ENCODE measurements around the gene CLCN3. TPM values are rescaled to one million over a fixed set of nuclear protein-coding genes. Genes with fewer than 3 reads are reported as not detected.
A peak's percentile ranks its signal among the peaks of the same experiment; 100 is the strongest.

The CLCN3 gene
- total and polyA plus RNA-seq, 2 of the 13 experiments (the other 11 are each of a cell fraction or from before 2014, with no cell fraction given) = 13.6 to 23.7 TPM

GRCh38 chr4:169619518-169619957 is 840 bp upstream of the CLCN3 start:
- TSS peak; percentile 98 for BruUV-seq (replicated peaks)
- CTCF ChIA-PET (ENCODE audit: low intra/inter-chr PET ratio, low total read pairs) = no interaction called here
- H3K4me2 ChIP-seq (ENCODE audit: low read depth, low read length) = peak overlapping the region; percentile 96
- H3K79me2 ChIP-seq (ENCODE audit: insufficient read depth, low read length) = peaks cover 37% of the 10 kb centered on the region
- peaks cover 56% of the 10 kb centered on the region for H3K4me1 ChIP-seq (ENCODE audit: insufficient read depth, low read length)
- peak overlapping the region; percentile 96 for H3K9ac ChIP-seq (ENCODE audit: insufficient read depth, low read depth, low read length)
- DNase-seq (ENCODE audit: low spot score) (peak; percentile 64), ATAC-seq (peak; percentile 74), FAIRE-seq (peak; percentile 48)
- H4K20me1 ChIP-seq (ENCODE audit: insufficient read depth, low read length) = no peaks in the 10 kb centered on the region; the same call in 1 of the 2 replicates
- H2AFZ ChIP-seq (ENCODE audit: low read length) = peak overlapping the region; percentile 32
- in situ Hi-C loops (cut with HindIII; ENCODE audit: extremely low pct_ligation_motif_present, low pct_unique_long_range_greater_than_20kb) = loop anchor here (10.0 to 25.0 kb wide), 2 partner anchors 95 to 468 kb away; partner anchors contain the start of gene AADAT
- H3K4me3 ChIP-seq (replicated peaks in 1 of 3; ENCODE audit: insufficient read depth in 1 of 3, low read depth in 2 of 3, low read length in 3 of 3) = peak overlapping the region; percentile 79 to 84 (median 80)
- POLR2A ChIA-PET = interaction anchor here (0.7 to 1.7 kb wide), 5 partner anchors 8 to 407 kb away, joined by 3 to 10 read pairs (median 4); partner anchors contain the start of gene MFAP3L
- no peaks in the 10 kb centered on the region for H3K9me3 ChIP-seq (ENCODE audit: low read length)
- WGBS (ENCODE audit: low lambda C conversion rate) = 1% methylated on average over 10 of the region's 12 CpGs
- H3K36me3 ChIP-seq (replicated peaks in 1 of 2; ENCODE audit: control insufficient read depth in 1 of 2, insufficient read depth in 2 of 2, low read length in 2 of 2) = no peaks in the 10 kb centered on the region
- H3K27ac ChIP-seq (ENCODE audit: extremely low read length, insufficient read depth, low read length) = peak overlapping the region; percentile 86
- intact Hi-C loops (cut with micrococcal nuclease; ENCODE audit: unreplicated experiment) = loop anchor here (10.0 kb wide), 1 partner anchor 465 kb away; the partner anchor contains the start of gene AADAT
- H3K27me3 ChIP-seq (ENCODE audit: control insufficient read depth in 1 of 2, insufficient read depth in 2 of 2, low read length in 2 of 2) = no peaks in the 10 kb centered on the region
- TF ChIP-seq ZNF891 (CRISPR knock-in tag; IDR thresholded peaks at IDR 0.05) (no peak), CBFB (CRISPR knock-in tag; IDR thresholded peaks at IDR 0.05) (no peak), KAT2B (IDR thresholded peaks at IDR 0.05; ENCODE audit: borderline replicate concordance, low read depth, low read length) (no peak), MTF2 (CRISPR knock-in tag; IDR thresholded peaks at IDR 0.05; ENCODE audit: borderline replicate concordance) (no peak), GPBP1L1 (CRISPR knock-in tag; IDR thresholded peaks at IDR 0.05) (no peak), THAP7 (CRISPR knock-in tag; IDR thresholded peaks at IDR 0.05) (no peak), MYC (CRISPR knock-in tag; IDR thresholded peaks at IDR 0.05; ENCODE audit: borderline replicate concordance) (no peak), TEF (CRISPR knock-in tag; IDR thresholded peaks at IDR 0.05) (0 out of 2 replicates have a peak, but pooled peaks have one; percentile 19), MXI1 (IDR thresholded peaks at IDR 0.05; ENCODE audit: borderline replicate concordance, low read depth, low read length) (0 out of 3 replicates have a peak, but pooled peaks have one; percentile 22), ATF1 (CRISPR knock-in tag; IDR thresholded peaks at IDR 0.05) (no peak), ZNF619 (CRISPR knock-in tag; IDR thresholded peaks at IDR 0.05) (no peak), MZF1 (CRISPR knock-in tag; IDR thresholded peaks at IDR 0.05; ENCODE audit: borderline replicate concordance) (no peak), NFKB2 (CRISPR knock-in tag; IDR thresholded peaks at IDR 0.05; ENCODE audit: borderline replicate concordance) (0 out of 2 replicates have a peak, but pooled peaks have one; percentile 2), MAX (IDR thresholded peaks at IDR 0.05) (no peak), SNAPC4 (CRISPR knock-in tag; IDR thresholded peaks at IDR 0.05) (no peak), ZNF580 (CRISPR knock-in tag; IDR thresholded peaks at IDR 0.05; ENCODE audit: borderline replicate concordance, low read depth) (no peak)

Data from HepG2 (cell line).